ENCODE measurements around the gene HOPX. TPM values are rescaled to one million over a fixed set of nuclear protein-coding genes. Genes with fewer than 3 reads are reported as not detected.
"Not testable (repeated sequence)": the region's sequence is repeated elsewhere in the genome, so short reads cannot be mapped to it uniquely, and the experiment has no call there.

The HOPX gene
- total RNA-seq, 2 donors from 2014 or later: 62.9 to 63.5 TPM

DNA sequence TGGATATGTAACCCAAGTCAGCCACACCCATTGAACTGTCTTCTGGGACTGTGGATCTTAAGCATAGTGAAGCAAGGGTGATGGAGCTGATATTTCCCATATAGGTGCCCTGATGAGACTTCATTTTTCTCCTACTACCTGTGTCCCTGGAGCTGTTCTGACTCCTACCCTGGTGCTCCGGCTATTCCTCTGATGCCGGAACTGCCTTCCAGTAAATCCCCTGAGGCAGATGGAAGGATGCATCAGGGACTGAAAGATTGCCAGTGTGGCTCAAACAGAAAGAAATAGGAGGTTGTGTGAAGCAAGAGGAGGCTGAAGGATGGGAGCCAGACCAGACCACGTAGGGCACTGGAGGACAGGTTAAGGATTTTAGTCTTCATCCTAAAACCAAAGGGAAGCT lies 74.7 kb downstream of the HOPX start:
- DNase-seq (ENCODE audit: low spot score): no peak

DNA sequence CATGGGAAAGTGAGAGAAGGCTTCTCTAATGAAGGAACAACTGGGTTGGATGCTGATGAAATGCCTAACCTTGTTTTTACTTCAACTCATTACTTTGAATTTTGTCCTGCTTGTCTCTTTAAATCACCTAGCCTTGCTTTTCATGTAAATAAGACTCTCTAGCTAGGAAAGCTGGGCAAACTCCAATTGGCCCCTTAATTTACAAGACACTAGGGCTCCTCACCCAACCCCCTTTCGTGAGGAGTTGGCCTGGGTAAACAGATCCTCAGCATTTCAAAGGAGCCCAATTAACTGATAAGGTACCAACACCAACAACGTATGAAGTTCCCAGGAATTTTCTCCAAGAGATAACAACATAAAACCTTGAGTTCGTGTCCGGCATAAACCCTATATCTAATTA lies 75.6 kb downstream of the HOPX start:
- intact Hi-C loops (cut with DNase I); DNase-seq (ENCODE audit: low spot score): not testable (repeated sequence)

More for the DNA sequence above, 74.7 kb downstream of the HOPX start:
- intact Hi-C loops (cut with DNase I): no loop called here

DNA sequence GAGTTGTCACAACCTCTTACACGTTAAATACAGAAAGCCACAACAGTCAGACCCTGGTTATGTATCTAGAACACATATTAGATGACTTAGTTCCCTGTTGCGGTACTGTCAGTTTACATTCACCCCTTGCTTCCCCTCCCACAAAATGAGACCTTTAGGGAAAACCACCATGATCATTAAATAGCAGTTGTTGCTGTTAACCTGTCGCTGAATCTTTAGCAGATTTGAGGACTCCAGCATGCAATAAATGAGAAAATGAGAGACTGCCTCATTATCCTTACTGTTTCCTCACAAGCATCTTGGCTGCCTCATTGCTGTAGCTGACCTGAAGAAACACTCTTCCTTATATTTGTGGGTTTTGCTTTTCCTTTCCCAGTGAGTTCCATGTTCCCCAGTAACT lies 77.8 kb downstream of the HOPX start:
- intact Hi-C loops (cut with DNase I): no loop called here
- DNase-seq (ENCODE audit: low spot score): no peak

Other genes with a start within 250 kb of the HOPX start
- gene PPAT, start 245.7 kb downstream of the HOPX start, total RNA-seq: 1 to 10 TPM; 4.8 to 5.9 TPM
- gene PAICS, start 245.0 kb downstream of the HOPX start, total RNA-seq: 10 to 100 TPM; 31.6 to 37.7 TPM
- gene SRP72, start 213.7 kb downstream of the HOPX start, total RNA-seq: 10 to 100 TPM; 87.5 to 95.3 TPM
- under 1 TPM; 0.32 to 0.48 TPM for gene ARL9, start 175.5 kb downstream of the HOPX start, total RNA-seq
- not detected for gene SPINK2, start 140.4 kb upstream of the HOPX start, total RNA-seq
- 10 to 100 TPM; 31.9 to 32.0 TPM for gene REST, start 226.6 kb upstream of the HOPX start, total RNA-seq